Stimulated activated CD4-positive, alpha-beta T cell treated with anti-CD3 and anti-CD28 coated beads, Interleukin-12 subunit alpha, Interleukin-12 subunit beta, amount 100 ng/mL, for 24 hours (primary cell): ENCODE results near the gene BCAT1.
A peak's percentile ranks its signal among the peaks of the same experiment; 100 is the strongest.
"Not testable (repeated sequence)": the region's sequence is repeated elsewhere in the genome, so short reads cannot be mapped to it uniquely, and the experiment has no call there.

Source experiments
- DNase-seq, 2 experiments: peaks; one replicate each; pipeline ENCODE4 v3.0.0-alpha.2; 2020; ENCODE audit warnings: low read depth in 2 of 2

The BCAT1 gene

DNA sequence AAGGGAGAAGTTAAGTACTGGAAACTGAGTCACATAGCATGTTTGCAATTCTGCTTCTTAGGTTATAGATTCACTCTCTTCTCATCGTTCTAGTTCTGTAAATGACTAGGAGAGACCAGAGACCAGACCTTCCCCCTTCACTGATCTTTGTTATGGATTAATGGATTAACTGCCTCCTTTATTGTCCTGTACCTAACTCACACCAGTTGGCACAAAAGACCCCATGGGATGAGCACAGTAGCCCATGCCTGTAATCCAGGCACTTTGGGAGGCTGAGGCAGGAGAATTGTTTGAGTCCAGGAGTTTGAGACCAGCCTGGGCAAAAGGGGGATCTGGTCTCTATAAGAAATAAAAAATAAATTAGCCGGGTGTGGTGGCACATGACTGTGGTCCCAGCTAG lies 20.8 kb downstream of the BCAT1 start:
- DNase-seq = no peak

DNA sequence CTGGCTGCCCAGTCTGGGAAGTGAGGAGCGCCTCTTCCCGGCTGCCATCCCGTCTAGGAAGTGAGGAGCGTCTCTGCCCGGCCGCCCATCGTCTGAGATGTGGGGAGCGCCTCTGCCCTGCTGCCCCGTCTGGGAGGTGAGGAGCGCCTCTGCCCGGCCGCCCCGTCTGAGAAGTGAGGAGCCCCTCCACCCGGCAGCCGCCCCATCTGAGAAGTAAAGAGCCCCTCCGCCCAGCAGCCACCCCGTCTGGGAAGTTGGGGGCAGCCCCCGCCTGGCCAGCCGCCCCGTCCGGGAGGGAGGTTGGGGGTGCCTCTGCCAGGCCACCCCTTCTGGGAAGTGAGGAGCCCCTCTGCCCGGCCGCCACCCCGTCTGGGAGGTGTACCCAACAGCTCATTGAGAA lies 22.8 kb downstream of the BCAT1 start:
- DNase-seq = not testable (repeated sequence)

DNA sequence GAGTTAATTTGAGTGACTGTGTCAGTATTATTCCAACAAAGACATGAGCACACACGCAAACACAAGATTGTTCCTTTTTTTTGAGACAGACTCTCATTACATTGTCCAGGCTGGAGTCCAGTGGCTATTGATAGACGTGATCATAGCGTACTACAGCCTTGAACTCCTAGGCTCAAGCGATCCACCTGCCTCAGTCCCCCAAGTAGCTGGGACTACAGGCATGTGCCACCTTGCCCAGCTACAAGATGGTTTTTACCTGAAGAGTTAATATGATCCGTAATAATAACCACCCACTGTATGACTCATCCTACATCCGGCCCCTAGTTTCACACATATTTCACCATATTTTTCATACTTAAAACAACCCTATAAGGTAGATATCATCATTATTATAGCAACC lies 26.8 kb downstream of the BCAT1 start:
- no peak for DNase-seq

DNA sequence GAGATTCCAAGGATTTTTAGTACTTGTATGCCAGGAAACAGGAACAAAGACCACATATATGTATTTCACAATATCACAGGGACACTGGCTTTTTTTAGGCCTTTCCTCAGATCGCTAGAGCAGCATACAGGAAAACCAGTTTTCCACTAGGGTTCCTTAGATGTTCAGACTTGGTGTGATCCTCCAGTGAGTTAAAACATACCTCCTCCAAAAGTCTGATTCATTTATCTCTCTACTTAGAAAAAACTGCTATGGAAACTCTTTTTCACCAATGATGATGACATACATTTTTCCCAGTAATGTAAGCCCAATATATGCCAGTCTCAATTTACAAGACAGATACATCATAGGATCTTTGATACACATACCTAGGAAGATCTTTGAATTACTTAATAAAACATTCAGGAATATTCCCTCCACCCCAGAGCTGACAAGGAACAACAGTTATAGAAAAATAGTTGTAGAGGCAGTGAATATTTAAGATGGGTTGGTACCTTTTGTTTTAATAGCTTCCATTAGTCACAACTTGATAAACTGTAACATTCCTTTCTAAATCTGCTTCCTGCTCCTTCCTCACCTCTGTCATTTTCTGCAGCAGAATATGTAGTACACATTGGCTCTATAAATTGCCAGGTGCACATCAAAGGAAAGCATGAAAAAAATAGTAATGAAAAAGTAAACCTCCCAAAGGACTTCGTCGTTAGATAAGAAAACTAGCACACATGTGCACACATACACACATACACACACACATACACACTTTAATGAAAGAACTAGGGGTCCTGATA lies 27.5 kb downstream of the BCAT1 start:
- DNase-seq = no peak

DNA sequence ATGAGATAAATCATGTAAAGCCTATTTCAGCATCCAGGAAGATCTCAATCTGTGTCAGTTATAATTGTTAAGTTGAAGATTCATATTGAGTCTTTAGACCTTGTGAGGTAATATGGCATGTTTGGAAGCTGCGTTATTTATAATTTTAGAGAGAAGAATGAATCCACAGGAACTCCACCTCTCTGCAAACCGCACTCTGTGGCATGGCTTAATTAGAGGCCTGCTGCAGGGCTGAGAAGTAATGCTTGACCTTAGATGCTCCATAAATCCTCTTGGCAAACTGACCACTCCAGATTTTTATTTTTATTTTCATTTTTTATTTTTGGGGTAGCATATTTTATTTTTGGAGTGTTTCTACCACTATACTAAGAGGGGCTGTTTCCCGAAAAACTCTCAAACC lies 28.8 kb downstream of the BCAT1 start:
- no peak for DNase-seq

DNA sequence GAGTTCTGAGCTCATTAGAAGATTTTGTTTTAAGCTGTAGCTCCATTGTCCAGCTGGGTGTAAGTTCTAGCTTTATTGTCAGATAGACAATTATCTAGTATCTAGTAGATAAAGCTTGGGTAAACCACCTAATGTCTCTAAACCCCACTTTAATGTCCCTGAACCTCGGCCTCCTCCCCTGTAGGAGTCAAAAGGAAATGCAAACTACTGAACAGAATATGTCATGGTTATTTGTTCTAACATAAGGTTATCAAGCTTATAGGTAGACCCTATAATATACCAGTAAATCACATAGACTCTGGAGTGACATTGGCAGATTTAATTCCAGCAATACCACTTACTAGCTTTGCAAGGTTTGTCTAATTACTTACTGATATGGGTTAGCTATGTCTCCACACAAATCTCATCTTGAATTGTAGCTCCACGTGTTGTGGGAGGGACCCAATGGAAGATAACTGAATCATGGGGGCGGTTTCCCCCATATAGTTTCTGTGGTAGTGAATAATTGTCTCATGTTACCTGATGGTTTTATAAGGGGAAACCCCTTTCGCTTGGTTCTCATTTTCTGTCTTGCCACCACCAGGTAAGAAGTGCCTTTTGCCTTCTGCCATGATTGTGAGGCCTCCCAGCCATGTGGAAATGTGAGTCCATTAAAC lies 29.4 kb downstream of the BCAT1 start:
- DNase-seq = peak; percentile 15 to 45

DNA sequence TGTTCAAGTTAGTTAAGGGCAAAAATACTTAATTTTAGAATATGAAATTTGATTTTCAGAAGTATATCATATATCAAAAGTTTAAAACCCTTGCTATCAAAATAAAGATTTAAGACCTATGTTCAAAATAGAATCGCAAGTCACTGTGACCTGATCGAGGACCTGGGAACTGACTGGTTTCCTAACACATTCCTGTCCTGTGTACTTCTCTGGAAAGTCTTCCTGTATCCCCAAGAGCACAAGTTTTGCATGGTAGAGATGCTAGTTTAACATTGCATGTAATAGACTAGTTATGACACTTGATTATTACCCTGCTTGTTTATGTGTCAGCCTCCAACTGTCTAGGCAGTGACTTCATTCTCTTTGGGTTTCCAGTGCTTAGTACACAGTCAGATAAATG lies 30.3 kb downstream of the BCAT1 start:
- no peak for DNase-seq

DNA sequence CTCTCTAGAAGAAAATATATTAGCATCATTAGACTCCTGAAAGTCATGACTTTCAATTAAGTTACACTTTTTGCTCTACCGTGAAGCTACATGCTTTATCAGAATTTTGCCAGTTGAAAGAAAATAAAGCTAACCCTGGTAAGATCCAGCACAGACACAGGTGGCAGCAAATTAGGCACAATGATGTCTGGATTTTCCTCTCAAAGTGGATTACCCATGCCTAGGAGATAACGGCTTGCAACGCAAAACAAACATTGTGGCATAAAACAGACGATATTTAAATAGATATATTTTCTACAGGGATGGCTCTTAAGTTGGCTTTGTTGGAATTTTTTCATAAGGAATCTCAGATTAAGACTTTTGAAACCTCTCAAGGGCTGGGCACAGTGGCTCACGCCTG lies 33.4 kb downstream of the BCAT1 start:
- no peak for DNase-seq

DNA sequence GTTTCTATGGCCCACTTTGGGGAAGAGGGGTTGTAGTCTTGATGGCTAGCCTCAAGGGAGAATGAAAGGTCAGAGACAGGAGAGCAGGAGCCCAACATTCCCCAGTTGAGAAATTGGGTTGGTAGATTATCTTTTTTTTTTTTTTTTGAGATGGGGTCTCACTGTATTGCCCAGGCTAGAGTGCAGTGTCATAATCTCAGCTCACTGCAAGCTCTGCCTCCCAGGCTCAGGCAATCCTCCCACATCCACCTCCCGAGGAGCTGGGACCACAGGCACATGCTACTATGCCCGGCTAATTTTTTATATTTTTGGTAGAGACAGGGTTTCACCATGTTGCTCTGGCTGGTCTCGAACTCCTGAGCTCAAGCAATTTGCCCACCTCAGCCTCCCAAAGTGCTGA lies 34.9 kb downstream of the BCAT1 start:
- DNase-seq = no peak

DNA sequence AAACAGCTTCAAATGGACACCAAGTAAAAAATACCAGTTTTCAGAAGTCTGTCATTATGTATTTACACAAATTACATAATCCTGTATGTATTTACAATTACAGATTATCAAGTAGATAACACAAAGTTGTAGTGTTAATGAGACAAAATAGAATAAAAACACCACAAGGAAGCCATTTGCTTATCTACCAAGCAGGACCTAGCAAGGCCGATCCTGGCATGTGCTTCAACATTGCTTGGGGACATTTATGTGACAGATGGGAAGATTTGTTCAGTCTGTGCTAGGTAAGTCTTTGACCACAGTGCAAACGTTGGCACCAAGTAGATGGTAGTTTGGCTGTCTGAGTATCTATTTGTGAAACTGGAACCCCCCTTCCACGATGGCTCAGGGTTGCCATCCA lies 35.8 kb downstream of the BCAT1 start:
- no peak for DNase-seq

DNA sequence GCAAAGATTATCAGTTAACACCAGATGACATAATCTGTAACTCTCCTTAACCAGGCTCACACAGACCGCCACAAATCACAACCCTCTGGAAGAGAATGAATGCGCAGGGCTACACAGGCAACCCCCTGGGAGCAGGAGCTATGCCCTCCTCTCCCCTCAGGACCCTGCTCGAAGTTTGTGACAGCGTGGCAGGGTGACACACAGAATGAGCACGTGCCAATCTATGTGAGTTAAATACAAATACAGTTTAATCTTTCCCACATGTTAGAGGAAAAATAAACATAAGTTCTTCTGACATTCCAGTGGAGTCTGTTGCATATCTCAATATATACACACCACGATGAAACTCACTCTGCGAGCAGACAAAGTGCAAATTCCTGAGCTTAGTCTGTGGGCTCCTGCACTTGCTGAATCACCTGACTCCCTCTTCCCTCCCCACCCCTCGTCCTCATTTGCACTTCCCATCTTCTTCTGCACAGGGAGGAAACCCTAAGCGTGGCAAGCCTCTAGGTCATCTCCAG lies 37.6 kb downstream of the BCAT1 start:
- DNase-seq = no peak

DNA sequence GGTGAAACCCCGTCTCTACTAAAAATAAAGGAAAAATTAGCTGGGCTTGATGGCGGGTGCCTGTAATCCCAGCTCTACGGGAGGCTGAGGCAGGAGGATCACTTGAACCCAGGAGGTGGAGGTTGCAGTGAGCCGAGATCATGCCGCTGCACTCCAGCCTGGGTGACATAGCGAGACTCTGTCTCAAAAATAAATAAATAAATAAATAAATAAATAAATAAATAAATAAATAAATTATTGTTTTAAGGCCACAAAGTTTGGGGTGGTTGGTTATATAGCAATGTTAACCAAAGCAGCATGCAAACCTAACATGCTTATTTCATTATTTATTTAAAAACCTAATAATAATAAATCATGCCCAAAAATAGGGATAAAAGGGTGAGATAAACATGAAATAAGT lies 38.7 kb downstream of the BCAT1 start:
- DNase-seq = not testable (repeated sequence)

DNA sequence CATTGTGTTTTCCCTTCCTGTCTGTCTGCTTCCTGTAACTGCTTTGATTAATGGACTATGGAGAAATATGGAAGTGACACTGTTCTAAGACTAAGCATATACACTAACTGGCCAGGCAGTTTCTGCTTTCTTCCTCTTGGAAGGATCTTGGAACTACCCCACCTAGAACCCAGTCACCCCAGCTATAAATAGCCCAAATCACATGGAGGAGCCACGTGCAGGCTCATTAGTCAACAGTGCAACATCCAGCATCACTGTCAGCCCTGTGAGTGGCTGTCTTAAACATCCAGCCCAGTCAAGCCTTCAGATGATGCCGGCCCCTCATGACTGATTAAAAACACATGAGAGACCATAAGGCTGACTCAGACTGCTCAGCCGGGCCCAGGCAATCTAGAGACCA lies 39.2 kb downstream of the BCAT1 start:
- DNase-seq = no peak

DNA sequence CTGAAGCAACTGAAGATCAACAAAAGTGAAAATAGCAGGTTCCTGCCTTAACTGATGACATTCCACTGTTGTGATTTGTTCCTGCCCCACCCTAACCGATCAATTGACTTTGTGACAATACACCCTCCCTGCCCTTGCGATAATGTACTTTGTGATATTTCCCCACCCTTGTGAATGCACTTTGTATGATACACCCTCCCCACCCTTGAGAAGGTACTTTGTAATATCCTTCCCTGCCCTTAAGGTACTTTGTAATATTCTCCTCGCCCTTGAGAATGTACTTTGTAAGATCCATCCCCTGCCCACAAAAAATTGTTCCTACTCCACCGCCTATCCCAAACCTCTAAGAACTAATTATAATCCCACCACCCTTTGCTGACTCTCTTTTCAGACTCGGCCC lies 41.4 kb downstream of the BCAT1 start:
- DNase-seq = no peak

DNA sequence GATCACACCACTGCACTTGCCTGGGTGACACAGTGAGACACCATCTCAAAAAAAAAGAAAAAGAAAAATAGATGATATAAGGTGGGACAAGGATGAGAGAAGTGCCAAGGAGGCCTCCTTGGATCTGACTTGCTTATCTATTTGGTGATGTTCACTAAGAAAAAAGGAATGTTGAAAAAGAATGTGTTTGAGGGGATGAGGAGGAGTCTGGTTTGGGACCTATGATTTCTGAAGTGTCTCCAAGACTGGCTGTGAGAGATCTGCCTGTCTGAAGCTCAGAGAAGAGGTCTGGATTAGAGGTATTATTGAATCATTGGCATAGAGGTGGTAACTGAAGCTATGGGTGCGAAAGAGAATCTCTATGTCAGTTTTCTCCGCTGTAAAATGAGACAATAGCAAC lies 42.8 kb downstream of the BCAT1 start:
- no peak for DNase-seq

DNA sequence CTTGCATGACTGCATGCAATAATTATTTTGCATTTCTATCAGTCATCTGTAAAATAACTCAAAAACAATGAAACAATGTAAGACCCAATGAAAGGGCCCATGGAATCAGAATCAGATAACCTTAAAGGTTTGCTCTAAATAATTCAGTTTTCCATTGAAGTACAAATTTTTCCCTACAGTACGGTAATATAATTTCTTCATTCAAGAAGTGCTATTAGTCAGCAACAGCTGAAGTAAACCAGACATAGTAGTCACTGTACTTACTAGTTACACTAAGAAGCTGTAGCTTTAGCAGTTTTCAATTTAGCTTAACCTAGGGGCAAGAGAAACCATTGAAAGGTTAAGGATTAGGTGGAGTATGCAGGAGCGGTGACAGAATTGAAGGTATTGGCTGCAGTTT lies 43.5 kb downstream of the BCAT1 start:
- DNase-seq = no peak

DNA sequence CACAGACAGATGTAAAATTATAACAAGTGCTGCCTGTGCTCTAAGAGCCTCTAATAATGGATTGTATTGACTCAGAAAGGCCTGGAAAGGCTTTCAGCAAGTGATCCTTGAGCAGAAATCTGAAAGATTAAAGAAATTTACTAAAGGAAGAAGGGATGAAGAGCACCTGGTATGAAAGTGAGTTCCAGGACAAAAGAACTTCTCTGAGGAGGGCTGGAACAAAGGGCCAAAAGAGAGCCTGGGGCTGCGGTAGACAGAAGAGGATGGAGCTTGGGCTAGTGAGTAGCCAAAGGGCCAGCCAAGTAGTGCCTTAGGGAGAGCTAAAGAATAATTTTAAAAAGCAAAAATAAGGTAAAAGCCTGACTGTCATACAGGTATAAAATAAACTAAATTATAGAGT lies 44.0 kb downstream of the BCAT1 start:
- no peak for DNase-seq

DNA sequence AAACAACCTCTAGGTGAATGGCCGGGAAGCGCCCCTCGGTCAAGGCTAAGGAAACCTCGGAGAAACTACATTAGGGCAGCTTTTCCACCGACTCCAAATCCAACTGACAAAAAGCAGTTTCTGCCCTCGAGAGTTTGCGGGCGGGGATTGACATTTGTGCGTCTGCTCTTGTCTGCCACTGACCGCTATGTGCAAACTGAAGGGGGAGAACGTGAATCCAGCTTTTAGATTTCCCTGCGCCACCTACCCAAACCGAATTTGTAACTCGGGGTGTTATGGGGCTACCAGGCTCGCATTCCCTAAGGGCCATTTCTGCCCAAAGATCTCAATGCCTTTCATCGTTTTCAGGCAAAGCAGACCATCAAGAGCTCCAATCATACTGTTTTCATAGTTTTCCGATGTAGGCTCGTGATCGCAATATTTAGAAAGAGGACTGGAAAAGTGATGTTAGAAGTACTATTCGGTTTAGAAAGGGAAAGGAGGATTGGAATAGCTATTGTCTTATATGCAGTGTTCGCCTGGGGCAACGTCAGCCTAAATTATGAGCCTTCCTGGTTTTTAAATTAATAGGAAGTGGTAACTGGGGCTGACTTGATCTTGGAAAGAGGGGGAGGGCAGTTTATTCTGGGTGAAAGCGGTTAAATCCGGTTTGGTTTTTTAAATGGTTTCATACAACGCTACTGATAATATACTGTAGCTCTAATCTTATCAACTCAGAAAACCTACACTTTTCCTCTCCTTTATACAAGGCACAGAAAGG lies 45.4 kb downstream of the BCAT1 start:
- no peak for DNase-seq

DNA sequence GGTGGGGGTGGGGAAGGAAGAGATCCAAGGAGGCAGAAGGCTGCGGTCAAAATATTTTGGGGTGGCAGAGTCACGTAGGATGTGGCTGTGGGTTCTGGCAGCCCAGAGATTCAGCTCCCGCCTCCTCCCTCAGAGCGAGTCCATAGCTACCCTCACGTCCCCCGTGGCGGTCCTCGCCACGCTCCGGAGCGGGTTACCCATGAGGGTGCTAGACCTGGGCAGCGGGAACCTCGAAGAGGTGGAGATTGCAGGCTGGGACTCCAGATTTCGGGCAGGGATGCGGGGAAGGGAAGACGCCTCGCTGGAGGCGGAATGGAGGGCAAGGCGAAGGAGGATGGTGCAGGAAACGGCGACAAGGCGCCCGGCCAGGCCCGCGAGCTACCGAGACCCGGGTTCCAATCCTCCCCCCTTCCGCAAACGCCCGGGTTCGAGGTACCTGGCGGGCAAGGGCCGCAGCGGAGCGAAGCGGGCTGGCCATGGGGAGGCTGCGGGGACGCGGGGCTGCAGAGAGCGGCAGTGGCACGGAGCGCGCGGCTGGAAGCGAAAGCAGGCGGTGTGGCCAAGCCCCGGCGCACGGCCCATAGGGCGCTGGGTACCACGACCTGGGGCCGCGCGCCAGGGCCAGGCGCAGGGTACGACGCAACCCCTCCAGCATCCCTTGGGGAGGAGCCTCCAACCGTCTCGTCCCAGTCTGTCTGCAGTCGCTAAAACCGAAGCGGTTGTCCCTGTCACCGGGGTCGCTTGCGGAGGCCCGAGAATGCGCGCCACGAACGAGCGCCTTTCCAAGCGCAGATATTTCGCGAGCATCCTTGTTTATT lies 46.2 kb downstream of the BCAT1 start:
- DNase-seq = peak in 1 of 2 experiments; percentile 5

DNA sequence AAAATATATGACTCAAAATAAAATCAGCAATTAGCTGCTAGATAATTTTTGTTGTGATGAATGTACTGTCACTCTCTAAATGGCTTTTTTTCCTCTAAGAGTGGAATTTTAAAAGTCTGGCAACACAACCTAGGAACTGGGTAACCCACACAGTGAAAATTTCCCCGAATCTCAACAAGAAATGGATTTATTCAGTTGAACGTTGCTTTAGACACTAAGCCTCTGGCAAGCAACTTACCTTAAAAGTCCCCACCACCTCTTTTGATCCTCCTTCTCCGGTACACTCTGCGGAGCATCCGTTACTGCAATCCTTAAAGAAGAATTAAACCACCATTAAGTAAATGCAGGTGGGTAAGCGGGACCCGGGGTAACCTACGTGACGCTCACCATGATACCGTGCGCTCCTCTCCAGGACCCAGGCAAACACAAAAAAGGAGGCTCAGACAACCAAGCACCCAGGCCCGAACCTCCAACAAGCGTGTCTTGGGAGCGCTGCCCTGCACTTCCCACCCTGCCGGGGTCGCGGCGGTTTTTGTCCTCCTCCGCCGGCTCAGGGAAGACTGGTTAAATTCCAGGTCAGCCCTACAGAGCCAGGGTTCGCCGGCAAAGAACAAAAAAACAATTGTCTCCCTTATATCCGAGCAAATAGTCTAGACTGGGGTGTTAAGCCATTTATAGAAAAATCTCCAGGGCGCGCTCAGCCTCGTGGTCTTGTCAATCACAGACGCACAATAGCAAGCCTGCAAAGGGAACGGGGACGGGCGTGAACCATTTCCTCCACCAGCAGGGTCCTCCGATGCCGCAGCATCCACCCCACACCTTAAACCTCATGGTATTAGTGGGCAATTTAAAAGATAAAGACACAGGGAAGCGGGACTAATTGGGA lies 47.1 kb downstream of the BCAT1 start:
- no peak for DNase-seq

DNA sequence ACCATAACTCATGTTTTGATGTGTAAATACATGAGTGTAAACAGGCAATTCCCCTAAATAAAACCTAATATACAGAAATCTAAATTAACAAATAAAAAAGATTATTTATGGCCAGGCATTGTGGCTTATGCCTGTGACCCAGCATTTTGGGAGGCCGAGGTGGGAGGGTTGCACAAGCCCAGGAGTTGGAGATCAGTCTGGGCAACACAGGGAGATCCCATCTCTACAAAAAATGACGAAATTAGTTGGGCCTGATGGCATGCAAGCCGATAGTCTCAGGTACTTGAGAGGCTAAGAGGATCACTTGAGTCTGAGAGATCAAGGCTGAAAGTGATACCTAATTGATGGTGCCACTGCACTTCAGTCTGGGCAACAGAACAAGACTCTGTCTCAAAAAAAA lies 48.7 kb downstream of the BCAT1 start:
- no peak for DNase-seq
